Liver (tissue), 9 donors: ENCODE results near the gene HIVEP3. TPM values are rescaled to one million over a fixed set of nuclear protein-coding genes. Genes with fewer than 3 reads are reported as not detected.

Experiments used
- DNase-seq: peaks from one replicate; pipeline ENCODE4 v3.0.0-alpha.2; 2017; ENCODE audit warnings: low spot score
- H3K27ac ChIP-seq, 2 donors: one replicate each; pipeline ENCODE4 v1.7.0; 2013; ENCODE audit warnings: inconsistent platforms in 2 of 2, low read length in 2 of 2, control low read depth in 1 of 2, low read depth in 1 of 2, mild to moderate bottlenecking in 1 of 2
- H3K27me3 ChIP-seq, 4 donors: one replicate each; pipeline versions ENCODE4 v1.6.1 to v1.7.0; 2013; ENCODE audit warnings: low read length in 3 of 4, inconsistent platforms in 1 of 4, mild to moderate bottlenecking in 1 of 4, moderate library complexity in 1 of 4; ENCODE audit not compliant: control insufficient read depth in 4 of 4, insufficient read depth in 4 of 4
- H3K36me3 ChIP-seq, 4 donors: one replicate each; pipeline versions ENCODE4 v1.6.1 to v1.7.0; 2013; ENCODE audit warnings: low read length in 3 of 4, mild to moderate bottlenecking in 3 of 4, low read depth in 1 of 4, moderate library complexity in 1 of 4; ENCODE audit not compliant: control insufficient read depth in 4 of 4, insufficient read depth in 3 of 4
- H3K4me1 ChIP-seq, 4 donors: one replicate each; pipeline versions ENCODE4 v1.6.1 to v1.7.0; 2013; ENCODE audit warnings: low read length in 3 of 4, mild to moderate bottlenecking in 3 of 4, moderate library complexity in 1 of 4; ENCODE audit not compliant: control insufficient read depth in 4 of 4, insufficient read depth in 4 of 4
- H3K4me3 ChIP-seq, 3 donors: one replicate each; pipeline versions ENCODE4 v1.6.1 to v1.7.0; 2013; ENCODE audit warnings: low read length in 3 of 3, control low read depth in 1 of 3, low read depth in 1 of 3, mild to moderate bottlenecking in 1 of 3
- H3K9ac ChIP-seq, 2 donors: one replicate each; pipeline ENCODE4 v1.7.0; 2013; ENCODE audit warnings: low read length in 2 of 2, mild to moderate bottlenecking in 2 of 2, moderate library complexity in 2 of 2, control low read depth in 1 of 2, low read depth in 1 of 2
- H3K9me3 ChIP-seq, 4 donors: one replicate each; pipeline versions ENCODE4 v1.6.1 to v1.7.0; 2013; ENCODE audit warnings: low read length in 3 of 4; ENCODE audit not compliant: control insufficient read depth in 4 of 4
- ATF3 ChIP-seq: IDR thresholded peaks from 2 replicates; pipeline ENCODE4 v1.6.1; 2016; ENCODE audit warnings: antibody characterized with exemption
- CTCF ChIP-seq: fragments of 150-350 bp; IDR thresholded peaks from 2 replicates; pipeline ENCODE4 v1.5.1; 2017; ENCODE audit warnings: improper control_type of control experiment, low read depth, low read length; ENCODE audit not compliant: missing input control
- EGR1 ChIP-seq, 2 donors: IDR thresholded peaks; 2 replicates each; pipeline ENCODE4 v1.6.1; 2016 to 2018; ENCODE audit warnings: antibody characterized with exemption in 2 of 2, low read depth in 2 of 2
- FOXA1 ChIP-seq: IDR thresholded peaks from 2 replicates; pipeline ENCODE4 v1.6.1; 2016; ENCODE audit warnings: antibody characterized with exemption
- FOXA2 ChIP-seq: IDR thresholded peaks from 2 replicates; pipeline ENCODE4 v1.6.1; 2016; ENCODE audit warnings: antibody characterized with exemption
- GABPA ChIP-seq, 2 donors: IDR thresholded peaks in 1 of 2; conservative IDR thresholded peaks in 1 of 2; 2 replicates each; pipeline ENCODE4 v1.6.1; 2016; ENCODE audit warnings: antibody characterized with exemption in 2 of 2, mild to moderate bottlenecking in 1 of 2, moderate library complexity in 1 of 2
- HNF4A ChIP-seq, 2 donors: conservative IDR thresholded peaks; 2 replicates each; pipeline ENCODE4 v1.6.1; 2016; ENCODE audit warnings: antibody characterized with exemption in 2 of 2, mild to moderate bottlenecking in 2 of 2
- HNF4G ChIP-seq: IDR thresholded peaks from 2 replicates; pipeline ENCODE4 v1.6.1; 2016; ENCODE audit warnings: antibody characterized with exemption
- JUND ChIP-seq, 2 donors: IDR thresholded peaks; 2 replicates each; pipeline ENCODE4 v1.6.1; 2016; ENCODE audit warnings: antibody characterized with exemption in 2 of 2
- NR2F2 ChIP-seq: IDR thresholded peaks from 2 replicates; pipeline ENCODE4 v1.6.1; 2016; ENCODE audit warnings: antibody characterized with exemption
- RAD21 ChIP-seq, 2 donors: IDR thresholded peaks; 2 replicates each; pipeline ENCODE4 v1.6.1; 2016; ENCODE audit warnings: antibody characterized with exemption in 2 of 2, mild to moderate bottlenecking in 2 of 2
- REST ChIP-seq: IDR thresholded peaks from 2 replicates; pipeline ENCODE4 v1.6.1; 2016; ENCODE audit warnings: antibody characterized with exemption, mild to moderate bottlenecking
- RXRA ChIP-seq, 2 donors: IDR thresholded peaks; 2 replicates each; pipeline ENCODE4 v1.6.1; 2017 to 2018; ENCODE audit warnings: antibody characterized with exemption in 2 of 2, mild to moderate bottlenecking in 1 of 2
- SP1 ChIP-seq: IDR thresholded peaks from 2 replicates; pipeline ENCODE4 v1.6.1; 2018; ENCODE audit warnings: antibody characterized with exemption, mild to moderate bottlenecking
- TAF1 ChIP-seq: conservative IDR thresholded peaks from 2 replicates; pipeline ENCODE4 v1.6.1; 2016; ENCODE audit warnings: antibody characterized with exemption, mild to moderate bottlenecking
- YY1 ChIP-seq: IDR thresholded peaks from 2 replicates; pipeline ENCODE4 v1.6.1; 2016; ENCODE audit warnings: antibody characterized with exemption, mild to moderate bottlenecking
- ZBTB33 ChIP-seq: IDR thresholded peaks from 2 replicates; pipeline ENCODE4 v1.6.1; 2016; ENCODE audit warnings: antibody characterized with exemption
- WGBS: extraction: QIAGEN DNeasy Blood & Tissue Kit; methylation state at CpG from one replicate; pipeline ENCODE4 v1.1.7; 2013; 5-methylcytosine and 5-hydroxymethylcytosine counted together
- polyA plus RNA-seq, 2 donors: library from polyadenylated mRNA; stranded (reverse) in 1 of 2; unstranded in 1 of 2; fragments of 200-250 nt in 1 of 2; fragments of >200 nt in 1 of 2; fragmentation: Nextera tagmentation in 1 of 2; extraction: Ambion mirVana in 1 of 2; gene quantifications; one replicate each; pipeline versions ENCODE4 v1.2.1 to v1.2.3, GENCODE V29; 2013 to 2015
- total RNA-seq, 2 donors: library from RNA; depleted of rRNA; stranded (reverse); fragments of >200 nt; gene quantifications; one replicate each; pipeline ENCODE4 v1.2.3, GENCODE V29; 2014
- donor health status: healthy.
- donor health status: healthy.
- donor health status: healthy.
- donor health status: healthy.
- donor health status: healthy.

The HIVEP3 gene
- total and polyA plus RNA-seq, 4 donors = 0.93 to 1.6 (median 1.4) TPM

GRCh38 chr1:41534181-41535076 lies 384.3 kb downstream of the HIVEP3 start (continued):
- no peak for TF ChIP-seq REST
- no peak for TF ChIP-seq SP1

- Histone ChIP-seq H3K27me3 (no peaks in the 10 kb centered on the region), H3K4me3 (no peak overlapping the region), H3K9ac (no peak overlapping the region), H3K9me3 (no peaks in the 10 kb centered on the region), H3K36me3 (no peaks in the 10 kb centered on the region), H3K4me1 (no peaks in the 10 kb centered on the region), H3K27ac (no peak overlapping the region)
- TF ChIP-seq FOXA2 (no peak), NR2F2 (no peak), SP1 (no peak)
- DNase-seq = no peak
- WGBS = 93% methylated on average over 5 of the region's 5 CpGs
Observed at GRCh38 chr1:41533731-41534080, 385.0 kb downstream of the HIVEP3 start.

- Histone ChIP-seq H3K27ac (no peak overlapping the region), H3K9ac (no peak overlapping the region), H3K4me3 (no peak overlapping the region), H3K36me3 (no peaks in the 10 kb centered on the region), H3K27me3 (no peaks in the 10 kb centered on the region), H3K4me1 (no peaks in the 10 kb centered on the region), H3K9me3 (no peaks in the 10 kb centered on the region)
- WGBS = 89% methylated on average over 12 of the region's 12 CpGs
- no peak for DNase-seq
- TF ChIP-seq ZBTB33 (no peak), SP1 (no peak), JUND (IDR thresholded peaks at IDR 0.05) (no peak), RAD21 (IDR thresholded peaks at IDR 0.05) (no peak), EGR1 (IDR thresholded peaks at IDR 0.05; ENCODE audit: low read depth in 2 of 2) (no peak), TAF1 (no peak), NR2F2 (no peak), HNF4A (conservative IDR thresholded peaks at IDR 0.05) (no peak), HNF4G (no peak), ATF3 (no peak), REST (no peak), CTCF (no peak), GABPA (IDR thresholded peaks at IDR 0.05 in 1 of 2, conservative IDR thresholded peaks at IDR 0.05 in 1 of 2) (no peak), YY1 (no peak), FOXA2 (no peak), RXRA (IDR thresholded peaks at IDR 0.05) (no peak), FOXA1 (no peak)
Observed at GRCh38 chr1:41533016-41533730, 385.5 kb downstream of the HIVEP3 start.
